Measurements from ENCODE around the gene CRB3.

DNA sequence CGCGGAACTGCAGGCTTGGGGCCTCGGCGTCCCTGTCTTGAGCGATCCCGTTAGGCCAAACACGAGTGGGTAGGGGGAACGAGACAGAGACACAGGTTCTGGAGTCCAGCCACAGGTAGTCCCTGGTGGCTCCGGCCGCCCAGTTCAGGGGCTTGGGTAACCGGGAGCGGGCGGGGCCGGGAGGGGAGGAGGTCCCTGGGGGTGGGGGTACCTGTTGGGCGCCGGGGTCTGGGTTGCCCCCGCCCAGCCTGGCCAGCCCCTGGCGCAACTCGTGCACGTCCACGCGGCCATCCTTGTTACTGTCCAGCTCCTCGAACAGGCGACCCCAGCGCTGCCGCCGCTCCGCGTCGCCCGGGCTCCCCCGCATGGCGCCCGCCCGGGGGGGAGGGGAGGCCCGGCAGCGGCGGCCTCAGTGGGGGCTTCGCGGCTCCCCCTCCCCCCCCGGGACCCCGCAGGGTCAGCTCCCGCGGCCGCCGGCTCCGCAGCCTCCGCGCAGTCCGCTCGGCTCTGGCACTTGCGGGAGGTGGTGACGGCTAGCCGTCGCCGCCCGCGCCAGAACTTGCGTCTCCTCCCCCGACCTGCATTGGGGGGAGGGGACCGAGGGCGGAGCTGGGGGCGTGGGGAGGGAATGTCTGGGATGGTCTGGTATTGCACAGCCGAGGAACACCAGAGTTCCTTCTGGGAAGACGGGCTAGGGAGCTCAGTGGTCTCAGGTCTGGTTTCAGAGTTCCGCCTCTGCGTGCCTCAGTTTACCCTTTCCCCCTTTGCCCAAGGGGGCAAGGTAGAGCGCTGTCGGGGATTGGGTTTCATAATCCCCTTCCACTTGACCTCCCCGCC, 4.6 kb upstream of the CRB3 start, which contains the start of gene SLC25A23:
- TF ChIP-seq POLR2A (IDR thresholded peaks at IDR 0.05) (no peak), POLR2AphosphoS5 (IDR thresholded peaks at IDR 0.05) (no peak)
- TF ChIP-seq, protein P1, sequence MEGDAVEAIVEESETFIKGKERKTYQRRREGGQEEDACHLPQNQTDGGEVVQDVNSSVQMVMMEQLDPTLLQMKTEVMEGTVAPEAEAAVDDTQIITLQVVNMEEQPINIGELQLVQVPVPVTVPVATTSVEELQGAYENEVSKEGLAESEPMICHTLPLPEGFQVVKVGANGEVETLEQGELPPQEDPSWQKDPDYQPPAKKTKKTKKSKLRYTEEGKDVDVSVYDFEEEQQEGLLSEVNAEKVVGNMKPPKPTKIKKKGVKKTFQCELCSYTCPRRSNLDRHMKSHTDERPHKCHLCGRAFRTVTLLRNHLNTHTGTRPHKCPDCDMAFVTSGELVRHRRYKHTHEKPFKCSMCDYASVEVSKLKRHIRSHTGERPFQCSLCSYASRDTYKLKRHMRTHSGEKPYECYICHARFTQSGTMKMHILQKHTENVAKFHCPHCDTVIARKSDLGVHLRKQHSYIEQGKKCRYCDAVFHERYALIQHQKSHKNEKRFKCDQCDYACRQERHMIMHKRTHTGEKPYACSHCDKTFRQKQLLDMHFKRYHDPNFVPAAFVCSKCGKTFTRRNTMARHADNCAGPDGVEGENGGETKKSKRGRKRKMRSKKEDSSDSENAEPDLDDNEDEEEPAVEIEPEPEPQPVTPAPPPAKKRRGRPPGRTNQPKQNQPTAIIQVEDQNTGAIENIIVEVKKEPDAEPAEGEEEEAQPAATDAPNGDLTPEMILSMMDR (IDR thresholded peaks at IDR 0.05): no peak
